Mucosa of rectum (tissue), 2 donors: ENCODE measurements around the gene PPP4R2.

Experiments
- H3K27ac ChIP-seq, 2 donors: one replicate each; pipeline ENCODE4 v1.7.0; 2013; ENCODE audit warnings: inconsistent platforms in 2 of 2, low read depth in 2 of 2, low read length in 2 of 2
- H3K27me3 ChIP-seq, 2 donors: one replicate each; pipeline ENCODE4 v1.7.0; 2013; ENCODE audit warnings: low read length in 2 of 2; ENCODE audit not compliant: control insufficient read depth in 2 of 2, insufficient read depth in 2 of 2
- H3K36me3 ChIP-seq, 2 donors: one replicate each; pipeline ENCODE4 v1.7.0; 2013; ENCODE audit warnings: low read length in 2 of 2; ENCODE audit not compliant: control insufficient read depth in 2 of 2, insufficient read depth in 2 of 2
- H3K4me1 ChIP-seq, 2 donors: one replicate each; pipeline ENCODE4 v1.7.0; 2013; ENCODE audit warnings: low read length in 2 of 2, mild to moderate bottlenecking in 1 of 2; ENCODE audit not compliant: control insufficient read depth in 2 of 2, insufficient read depth in 2 of 2
- H3K4me3 ChIP-seq, 2 donors: one replicate each; pipeline ENCODE4 v1.7.0; 2013; ENCODE audit warnings: low read length in 2 of 2
- H3K9ac ChIP-seq, 2 donors: one replicate each; pipeline ENCODE4 v1.7.0; 2013; ENCODE audit warnings: low read length in 2 of 2, low read depth in 1 of 2, mild to moderate bottlenecking in 1 of 2
- H3K9me3 ChIP-seq, 2 donors: one replicate each; pipeline ENCODE4 v1.7.0; 2013; ENCODE audit warnings: low read length in 2 of 2; ENCODE audit not compliant: control insufficient read depth in 2 of 2
- donor health status: healthy.
- donor health status: Normal muscosa, but diverticular disease.

The PPP4R2 gene

DNA sequence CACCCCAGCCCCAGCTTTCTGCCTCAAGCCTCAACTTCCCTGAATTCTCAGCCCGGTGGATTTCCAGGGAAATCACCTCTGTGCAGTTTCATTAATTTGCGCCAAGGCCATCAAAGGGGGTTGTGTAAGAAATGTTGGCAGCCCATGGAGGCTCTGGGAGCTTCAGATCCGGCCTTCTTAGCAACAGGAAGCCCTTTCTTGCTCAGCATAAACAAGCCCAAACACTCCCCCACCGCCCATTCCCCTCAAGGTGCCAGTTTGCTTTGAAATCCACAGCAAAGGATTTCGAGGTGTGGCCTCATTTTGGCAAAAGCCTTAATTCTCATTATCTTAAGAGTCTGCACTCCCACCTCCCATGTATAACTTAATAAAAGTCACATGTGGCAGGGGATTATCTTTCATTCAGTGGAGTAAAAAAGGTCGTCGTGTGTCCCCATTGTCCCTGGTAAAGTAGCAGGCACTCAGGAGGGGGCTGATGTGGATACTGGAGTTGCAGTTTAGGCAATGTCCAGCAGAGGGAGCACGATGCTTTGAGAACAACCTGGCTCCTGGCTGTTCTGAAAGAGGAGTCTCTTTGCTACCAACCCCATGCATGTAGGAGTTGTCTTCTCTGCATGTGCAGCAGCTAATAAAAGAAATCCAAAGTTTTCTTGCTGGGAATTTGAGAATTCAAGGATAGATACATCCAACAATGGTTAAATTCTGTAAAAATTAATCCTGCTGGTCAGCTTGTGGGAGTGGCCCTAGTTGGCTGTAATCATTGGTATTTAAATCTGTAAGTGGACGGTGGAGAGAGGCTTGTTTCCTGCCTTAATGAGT lies 104.3 kb downstream of the PPP4R2 start:
- Histone ChIP-seq H3K9ac (no peak overlapping the region), H3K36me3 (no peaks in the 10 kb centered on the region), H3K27me3 (no peaks in the 10 kb centered on the region), H3K4me3 (no peak overlapping the region), H3K4me1 (no peaks in the 10 kb centered on the region), H3K9me3 (no peaks in the 10 kb centered on the region), H3K27ac (no peak overlapping the region)

DNA sequence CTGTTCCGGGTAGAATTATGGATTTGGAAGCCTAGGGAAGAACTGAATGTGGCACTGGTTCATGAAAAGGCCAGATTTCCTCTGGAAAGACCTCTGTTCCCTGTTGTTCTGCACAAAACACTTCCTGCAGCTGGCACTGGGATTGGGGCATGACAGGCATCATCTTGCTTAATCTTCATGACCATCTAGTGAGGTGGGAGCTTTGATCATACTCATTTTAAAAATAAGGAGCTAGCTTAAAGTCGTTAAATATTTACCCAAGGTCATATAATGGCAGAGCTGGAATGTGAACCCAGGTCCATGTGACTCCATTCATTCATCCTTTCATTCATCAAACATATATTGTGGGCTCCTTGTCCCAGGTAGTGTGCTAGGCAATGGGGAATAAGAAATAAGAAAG lies 105.3 kb downstream of the PPP4R2 start:
- H3K4me3 ChIP-seq, result no peak overlapping the region

DNA sequence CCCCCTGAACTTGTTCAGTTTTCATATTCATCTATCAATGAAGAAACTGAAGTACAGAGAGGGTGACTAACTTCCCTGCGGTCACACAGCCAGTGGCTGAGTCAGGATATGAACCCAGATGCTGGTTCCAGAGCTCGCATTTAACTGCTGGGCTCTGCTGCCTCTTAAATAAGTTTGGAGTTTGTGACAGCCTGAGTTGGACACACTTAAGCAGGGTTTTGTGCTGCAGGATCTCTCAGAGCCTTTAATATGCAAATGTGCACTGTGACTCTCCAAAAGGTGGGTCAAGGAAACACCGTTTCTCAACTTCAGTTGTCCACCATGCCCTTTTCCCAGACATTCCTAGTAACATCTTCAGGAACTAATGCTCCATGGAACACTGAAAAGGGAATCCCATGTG lies 110.6 kb downstream of the PPP4R2 start:
- no peaks in the 10 kb centered on the region for H3K4me1 ChIP-seq

More for the DNA sequence above, 105.3 kb downstream of the PPP4R2 start:
- H3K27me3 ChIP-seq, result no peaks in the 10 kb centered on the region
- H3K36me3 ChIP-seq, result no peaks in the 10 kb centered on the region
- H3K9ac ChIP-seq, result no peak overlapping the region
- H3K27ac ChIP-seq, result no peak overlapping the region
- no peaks in the 10 kb centered on the region for H3K4me1 ChIP-seq
- no peaks in the 10 kb centered on the region for H3K9me3 ChIP-seq

DNA sequence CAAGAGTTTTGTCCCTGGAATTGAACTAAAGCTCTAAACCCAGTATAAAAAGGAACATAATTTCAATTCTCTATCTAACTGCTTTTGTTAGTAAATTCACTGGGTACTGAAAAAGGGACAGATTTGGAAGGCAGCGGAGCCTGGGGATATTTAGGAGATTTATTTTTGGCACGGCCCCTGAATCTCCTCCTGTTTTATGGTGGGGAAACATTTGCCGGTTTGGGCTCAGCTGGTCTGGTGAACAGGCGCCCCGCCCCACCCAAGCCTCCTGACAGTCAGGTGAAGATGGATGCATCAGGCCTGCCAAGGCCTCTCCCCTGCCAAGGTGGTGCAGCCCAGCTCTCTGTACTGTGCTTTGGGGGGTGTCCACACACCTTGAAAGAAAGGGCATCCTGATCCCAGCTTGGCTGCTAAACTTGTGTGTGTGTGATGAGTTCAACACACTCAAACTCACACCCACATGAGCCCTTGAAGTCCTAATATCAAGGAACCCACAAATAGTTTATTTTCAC lies 111.1 kb downstream of the PPP4R2 start:
- Histone ChIP-seq H3K36me3 (no peaks in the 10 kb centered on the region), H3K9me3 (no peaks in the 10 kb centered on the region), H3K4me1 (no peaks in the 10 kb centered on the region), H3K9ac (no peak overlapping the region), H3K27me3 (no peaks in the 10 kb centered on the region), H3K4me3 (no peak overlapping the region), H3K27ac (no peak overlapping the region)

More for the DNA sequence above, 110.6 kb downstream of the PPP4R2 start:
- H3K36me3 ChIP-seq, result no peaks in the 10 kb centered on the region
- H3K27ac ChIP-seq, result no peak overlapping the region
- H3K27me3 ChIP-seq, result no peaks in the 10 kb centered on the region
- H3K4me3 ChIP-seq, result no peak overlapping the region
- no peak overlapping the region for H3K9ac ChIP-seq
- H3K9me3 ChIP-seq, result no peaks in the 10 kb centered on the region

DNA sequence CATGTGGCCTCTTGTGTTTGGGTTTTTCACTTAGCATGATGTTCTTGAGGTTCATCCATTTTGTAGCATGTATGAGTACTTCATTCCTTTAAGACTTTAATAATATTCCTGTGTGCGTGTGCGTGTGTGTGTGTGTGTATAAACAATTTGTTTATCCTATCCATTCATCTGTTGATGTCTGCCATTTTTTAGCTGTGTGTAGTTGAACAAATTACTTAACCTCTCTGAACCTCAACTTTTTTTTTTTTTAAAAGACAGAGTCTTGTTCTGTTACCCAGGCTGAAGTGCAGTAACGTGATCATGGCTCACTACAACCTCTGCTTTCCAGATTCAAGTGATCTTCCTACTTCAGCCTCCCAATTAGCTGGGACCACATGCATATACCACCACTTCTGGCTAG lies 112.1 kb downstream of the PPP4R2 start:
- H3K27ac ChIP-seq, result no peak overlapping the region
- no peak overlapping the region for H3K9ac ChIP-seq
- H3K9me3 ChIP-seq, result no peaks in the 10 kb centered on the region
- no peaks in the 10 kb centered on the region for H3K27me3 ChIP-seq
- no peaks in the 10 kb centered on the region for H3K4me1 ChIP-seq
- H3K36me3 ChIP-seq, result no peaks in the 10 kb centered on the region
- H3K4me3 ChIP-seq, result no peak overlapping the region

DNA sequence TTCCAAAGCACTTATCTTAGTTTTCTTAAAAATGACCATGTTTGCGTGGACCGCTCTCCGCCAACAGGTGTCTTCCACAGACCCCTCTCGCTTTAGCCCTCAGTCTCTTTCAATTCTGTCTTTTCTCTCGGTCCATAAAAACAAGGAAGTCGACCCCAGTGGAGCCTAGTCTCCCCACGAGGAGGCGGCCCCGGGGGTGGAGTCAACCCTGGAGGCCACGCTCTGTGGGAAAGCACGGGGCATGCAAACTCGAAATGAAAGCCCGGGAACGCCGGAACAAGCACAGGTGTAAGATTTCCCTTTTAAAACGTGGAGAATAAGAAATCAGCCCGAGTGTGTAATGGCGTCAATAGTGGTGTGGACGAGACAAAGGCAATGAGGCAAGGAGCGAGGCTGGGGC lies 113.9 kb downstream of the PPP4R2 start:
- no peak overlapping the region for H3K27ac ChIP-seq
- H3K27me3 ChIP-seq, result no peaks in the 10 kb centered on the region
- no peak overlapping the region for H3K4me3 ChIP-seq
- no peaks in the 10 kb centered on the region for H3K4me1 ChIP-seq
- no peak overlapping the region for H3K9ac ChIP-seq
- no peaks in the 10 kb centered on the region for H3K9me3 ChIP-seq
- no peaks in the 10 kb centered on the region for H3K36me3 ChIP-seq

DNA sequence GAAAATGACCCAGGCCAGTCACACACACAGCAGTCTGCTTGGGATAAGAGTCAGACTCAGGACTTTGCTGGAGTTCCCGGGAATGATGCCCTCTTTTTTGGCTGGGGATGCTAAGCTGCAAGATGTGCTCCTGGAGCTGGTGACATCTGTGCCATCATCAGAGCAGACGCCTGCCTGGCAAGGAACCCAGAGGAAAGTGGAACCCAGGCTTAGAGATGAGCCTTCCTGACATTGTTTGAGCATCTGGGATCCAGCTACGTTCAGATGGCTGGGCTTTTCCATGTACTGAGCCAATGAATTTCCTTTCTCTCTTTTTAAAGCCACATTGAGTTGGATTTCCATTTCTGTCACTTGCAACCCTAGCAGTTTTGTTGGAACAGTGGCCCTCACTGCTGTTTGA lies 118.1 kb downstream of the PPP4R2 start:
- Histone ChIP-seq H3K27ac (no peak overlapping the region), H3K27me3 (no peaks in the 10 kb centered on the region), H3K4me3 (no peak overlapping the region), H3K9ac (no peak overlapping the region), H3K4me1 (no peaks in the 10 kb centered on the region), H3K9me3 (no peaks in the 10 kb centered on the region), H3K36me3 (no peaks in the 10 kb centered on the region)

DNA sequence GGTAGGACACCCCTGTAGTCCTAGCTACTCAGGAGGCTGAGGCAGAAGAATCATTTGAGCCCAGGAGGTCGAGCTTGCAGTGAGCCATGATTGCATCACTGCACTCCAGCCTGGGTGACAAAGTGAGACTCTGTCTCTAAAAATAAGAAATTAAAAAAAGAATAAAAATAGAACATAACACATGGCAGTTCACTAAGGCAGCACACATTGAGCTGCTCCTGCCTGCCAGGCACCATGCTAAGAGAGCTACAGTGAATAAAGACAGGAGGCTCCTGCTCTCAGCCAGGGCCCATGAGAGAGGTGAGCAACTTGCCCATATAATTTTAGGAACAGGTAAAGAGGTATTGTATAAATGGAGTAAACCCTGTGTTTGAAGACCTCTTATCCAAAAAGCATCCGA lies 119.2 kb downstream of the PPP4R2 start:
- Histone ChIP-seq H3K4me3 (no peak overlapping the region), H3K9me3 (no peaks in the 10 kb centered on the region), H3K27me3 (no peaks in the 10 kb centered on the region), H3K9ac (no peak overlapping the region), H3K4me1 (no peaks in the 10 kb centered on the region), H3K27ac (no peak overlapping the region), H3K36me3 (no peaks in the 10 kb centered on the region)
